HG03575 (cell line): ENCODE data around the gene SLC22A8.

Experiments used
- ATAC-seq: cut with Tn5 transposase; IDR thresholded peaks from one replicate; pipeline ENCODE4 v1.9.1; 2021; ENCODE audit not compliant: unreplicated experiment, insufficient number of reproducible peaks, low FRiP score; ENCODE audit errors: extremely low read depth

Gene SLC22A8

GRCh38 chr11:62999156-62999555, 16.5 kb downstream of the SLC22A8 start:
- no peak for ATAC-seq

GRCh38 chr11:62996271-62996670, 19.4 kb downstream of the SLC22A8 start:
- no peak for ATAC-seq

GRCh38 chr11:62994775-62995174, 20.9 kb downstream of the SLC22A8 start:
- no peak for ATAC-seq

GRCh38 chr11:62988276-62988675, 27.4 kb downstream of the SLC22A8 start:
- ATAC-seq: no peak

- no peak for ATAC-seq
Observed at GRCh38 chr11:62985041-62985750, 30.4 kb downstream of the SLC22A8 start.

- no peak for ATAC-seq
Observed at GRCh38 chr11:62984451-62984991, 31.1 kb downstream of the SLC22A8 start, which contains the start of gene SLC22A6. TSS of gene SLC22A6 (minus strand) at chr11:62984967. CDS start at chr11:62984690, 277 bp downstream.

GRCh38 chr11:62983536-62984199, 32.0 kb downstream of the SLC22A8 start:
- ATAC-seq: no peak

GRCh38 chr11:62981743-62982142, 33.9 kb downstream of the SLC22A8 start:
- ATAC-seq: no peak

GRCh38 chr11:62980133-62980760, 35.4 kb downstream of the SLC22A8 start:
- ATAC-seq: no peak

- no peak for ATAC-seq
Observed at GRCh38 chr11:62976109-62976508, 39.5 kb downstream of the SLC22A8 start.

GRCh38 chr11:62974848-62975522, 40.7 kb downstream of the SLC22A8 start:
- no peak for ATAC-seq

GRCh38 chr11:62965574-62965973, 50.1 kb downstream of the SLC22A8 start:
- ATAC-seq: no peak

GRCh38 chr11:62962391-62962790, 53.2 kb downstream of the SLC22A8 start:
- ATAC-seq: no peak

- no peak for ATAC-seq
Observed at GRCh38 chr11:62961017-62961570, 54.5 kb downstream of the SLC22A8 start.

GRCh38 chr11:62959422-62959980, 56.1 kb downstream of the SLC22A8 start:
- no peak for ATAC-seq

- ATAC-seq: no peak
Observed at GRCh38 chr11:62958547-62959421, 56.9 kb downstream of the SLC22A8 start.

GRCh38 chr11:62957147-62957546, 58.5 kb downstream of the SLC22A8 start:
- no peak for ATAC-seq

GRCh38 chr11:62954478-62954877, 61.2 kb downstream of the SLC22A8 start:
- no peak for ATAC-seq
